GM18907 (cell line): ENCODE results near the gene SRRM4.
"Not testable (repeated sequence)": the region's sequence is repeated elsewhere in the genome, so short reads cannot be mapped to it uniquely, and the experiment has no call there.

Experiments
- ATAC-seq: cut with Tn5 transposase; IDR thresholded peaks from one replicate; pipeline ENCODE4 v1.9.1; 2021; ENCODE audit warnings: mild to moderate bottlenecking, moderate library complexity; ENCODE audit not compliant: unreplicated experiment

Gene SRRM4

DNA sequence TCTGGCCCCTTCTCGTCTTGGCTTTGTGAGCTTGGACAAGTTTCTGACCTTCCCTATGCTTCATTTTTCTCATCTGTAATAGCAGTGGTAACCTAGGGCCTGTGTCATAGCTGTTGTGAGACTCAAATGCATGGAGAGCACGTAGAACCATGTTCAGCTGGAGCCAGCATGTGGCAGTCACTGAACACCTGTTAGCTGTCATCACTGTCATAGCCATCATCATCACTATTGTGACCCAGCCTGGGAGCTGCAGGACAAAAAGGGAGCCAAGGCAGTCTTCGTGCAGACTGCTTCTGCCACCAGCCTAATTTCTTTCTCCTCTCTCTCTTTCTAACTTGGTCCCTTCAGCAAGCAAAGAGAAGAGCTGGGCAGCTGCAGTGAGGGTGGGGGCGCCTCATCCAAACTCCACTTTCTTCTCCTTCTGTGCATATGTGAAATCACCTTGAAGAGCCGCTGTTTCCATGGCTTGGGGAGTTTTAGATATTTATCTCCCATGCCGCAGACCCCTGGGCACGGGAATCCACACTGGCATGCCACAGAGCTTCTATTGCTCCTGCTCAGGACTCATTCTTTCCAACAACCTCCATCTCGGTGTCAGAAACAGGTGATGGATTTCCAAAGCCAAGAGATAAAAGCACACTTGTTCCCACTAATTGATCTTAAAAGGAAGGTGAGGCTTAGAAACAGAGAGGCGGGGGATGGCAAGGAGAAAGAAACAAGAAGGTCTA lies 87.0 kb downstream of the SRRM4 start:
- ATAC-seq = no peak

DNA sequence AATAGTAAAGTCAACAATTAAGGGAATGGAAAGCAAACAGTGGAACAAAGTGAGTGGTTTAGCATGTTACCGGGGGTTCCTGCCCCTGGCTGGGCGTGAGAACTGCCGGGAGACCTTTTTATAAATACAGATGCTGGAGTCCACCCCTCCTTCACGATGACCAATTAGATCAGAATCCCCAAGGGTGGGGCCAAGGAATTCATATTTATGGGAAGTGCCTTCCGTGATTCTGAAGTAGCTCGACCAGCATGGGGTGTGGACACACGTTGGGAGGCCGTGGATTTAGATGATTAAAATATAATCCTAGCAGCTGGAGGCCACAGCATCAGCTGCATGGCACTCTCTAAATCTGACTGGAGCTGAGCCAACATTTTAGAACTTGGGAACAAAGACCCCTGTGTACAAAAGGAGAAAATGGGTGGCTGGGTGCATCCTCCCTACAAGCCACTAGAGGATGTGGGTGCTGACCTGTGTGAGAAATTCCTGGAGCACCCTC lies 87.9 kb downstream of the SRRM4 start:
- no peak for ATAC-seq

DNA sequence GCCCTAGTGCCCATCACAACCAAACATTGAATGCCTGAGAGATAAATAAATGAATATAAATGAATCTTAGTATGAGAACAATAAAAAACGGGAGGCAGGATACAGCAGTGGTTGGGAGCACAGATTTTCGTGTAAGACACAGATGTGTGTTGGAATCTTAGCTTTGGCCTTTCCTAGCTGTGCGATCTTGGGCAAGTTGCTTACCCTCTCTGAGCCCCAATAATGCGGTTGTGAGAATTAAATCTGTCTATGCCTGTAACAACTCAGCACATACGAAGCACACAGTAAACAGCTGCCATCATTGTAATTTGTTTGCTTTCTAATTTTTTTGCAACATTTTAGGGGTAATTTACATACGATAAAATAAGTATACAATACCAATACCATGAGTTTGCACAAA lies 89.8 kb downstream of the SRRM4 start:
- no peak for ATAC-seq

DNA sequence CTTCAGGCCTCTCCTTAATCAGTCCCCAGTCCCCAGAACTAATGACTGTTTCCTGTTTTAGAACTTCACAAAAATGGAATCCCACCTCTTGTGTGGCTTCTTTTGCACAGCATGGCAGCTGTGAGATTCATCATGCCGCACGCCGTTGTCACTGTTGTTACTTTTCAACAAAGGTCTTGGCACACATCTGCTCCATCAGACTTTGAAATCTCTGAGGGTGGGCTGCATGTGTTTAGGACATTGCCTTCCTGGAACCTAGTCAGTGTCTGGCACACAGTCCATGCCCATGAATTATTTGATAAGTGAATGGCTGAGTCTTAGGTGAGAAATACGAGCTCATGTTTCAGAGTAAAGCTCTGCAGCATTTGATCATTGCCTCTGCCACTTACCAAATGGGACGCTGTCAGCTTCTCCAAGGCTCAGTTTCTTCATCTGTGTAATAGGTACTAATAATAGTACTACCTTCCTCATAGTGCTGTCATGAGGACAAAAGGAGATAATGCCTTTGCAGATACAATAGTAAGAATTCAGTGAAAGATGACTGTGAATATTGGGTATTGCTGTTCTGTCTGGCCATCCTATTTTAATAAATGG lies 90.4 kb downstream of the SRRM4 start:
- ATAC-seq = no peak

DNA sequence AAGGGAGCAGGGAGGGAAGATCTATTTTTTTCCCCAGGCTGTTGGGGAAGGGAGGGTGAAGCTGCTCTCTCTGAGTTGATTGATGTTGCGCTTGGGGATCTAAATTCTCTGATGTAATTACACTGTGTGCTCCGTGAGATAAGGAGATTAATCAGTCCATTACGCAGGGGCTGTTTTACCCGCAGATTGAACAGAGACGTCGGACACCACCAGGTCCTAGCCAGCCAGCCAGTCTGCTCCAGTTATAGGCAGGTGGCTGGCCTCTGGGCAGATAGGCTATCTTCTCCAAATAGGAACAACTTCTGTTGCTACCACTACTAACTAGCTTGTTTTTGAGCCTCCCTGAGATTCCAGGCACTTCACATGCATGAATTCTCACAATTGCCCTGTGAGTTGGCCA lies 91.1 kb downstream of the SRRM4 start:
- ATAC-seq = no peak

DNA sequence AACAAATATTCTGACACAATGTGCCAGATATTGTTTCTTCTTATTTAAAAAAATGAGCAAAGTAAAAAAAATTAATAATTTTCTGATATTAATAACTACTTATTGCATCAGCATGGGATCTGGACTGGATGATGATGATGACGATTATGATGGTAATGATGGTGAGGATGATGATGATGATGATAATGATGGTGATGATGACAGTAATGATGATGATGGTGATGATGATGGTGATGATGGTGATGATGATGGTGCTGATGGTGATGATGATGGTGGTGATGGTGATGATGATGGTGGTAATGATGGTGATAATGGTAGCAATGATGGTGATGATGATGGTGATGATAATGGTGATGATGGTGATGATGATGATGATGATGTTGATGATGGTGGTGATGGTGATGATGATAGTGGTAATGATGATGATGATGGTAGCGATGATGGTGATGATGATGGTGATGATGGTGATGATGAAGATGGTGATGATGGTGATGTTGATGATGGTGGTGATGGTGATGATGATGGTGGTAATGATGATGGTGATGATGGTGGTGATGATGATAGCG lies 94.0 kb downstream of the SRRM4 start:
- ATAC-seq = no peak

DNA sequence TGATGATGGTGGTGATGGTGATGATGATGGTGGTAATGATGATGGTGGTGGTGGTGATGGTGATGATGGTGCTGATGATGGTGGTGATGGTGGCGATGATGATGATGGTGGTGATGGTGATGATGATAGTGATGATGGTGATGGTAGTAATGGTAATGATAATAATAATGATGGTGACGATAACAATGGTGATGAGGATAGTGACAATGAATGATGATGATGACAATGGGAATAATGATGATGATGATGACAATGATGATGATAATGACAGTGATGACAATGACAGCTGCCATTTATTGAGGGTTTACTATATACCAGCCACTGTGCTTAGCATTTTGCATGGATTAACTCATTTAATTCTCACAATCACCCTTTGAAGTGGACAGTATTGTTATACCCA lies 94.6 kb downstream of the SRRM4 start:
- no peak for ATAC-seq

DNA sequence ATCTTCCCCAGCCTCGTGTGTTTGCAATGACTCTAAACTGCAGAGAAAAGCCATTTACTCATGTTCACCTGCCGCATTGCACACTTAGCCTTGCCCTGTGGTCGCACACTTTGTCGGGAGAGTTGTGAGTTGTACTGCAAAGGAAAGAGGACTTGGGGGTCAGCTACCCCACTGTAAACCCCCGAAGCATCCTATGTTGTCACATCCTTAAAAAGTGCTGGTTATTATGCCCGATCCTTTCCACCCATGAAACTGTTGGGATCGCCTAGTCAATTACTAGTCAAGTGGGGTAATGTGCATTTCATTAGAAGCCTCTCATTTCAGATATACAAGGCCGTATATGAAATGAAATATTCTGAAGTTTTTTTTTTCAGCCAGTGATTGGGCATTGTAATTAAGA lies 98.2 kb downstream of the SRRM4 start:
- ATAC-seq = no peak

DNA sequence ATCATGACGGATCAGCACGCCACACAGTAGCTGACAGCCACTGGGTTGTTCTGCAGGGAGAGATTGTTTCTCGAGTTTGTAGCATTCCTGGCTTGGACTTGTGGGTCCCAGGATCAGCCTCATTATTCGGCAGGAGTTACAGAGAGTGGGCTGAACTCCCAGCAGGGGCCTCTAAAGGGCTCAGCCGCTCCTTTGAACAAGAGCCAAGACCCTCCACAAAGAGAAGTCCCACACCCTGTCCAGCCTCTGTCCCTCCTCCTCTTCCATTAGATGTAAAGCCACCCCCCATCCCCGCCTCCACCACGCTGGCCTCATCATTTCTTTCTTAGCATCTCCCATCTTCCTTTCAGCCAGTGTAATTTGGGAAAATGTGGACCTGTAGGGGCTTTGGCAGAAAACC lies 100.7 kb downstream of the SRRM4 start:
- no peak for ATAC-seq

DNA sequence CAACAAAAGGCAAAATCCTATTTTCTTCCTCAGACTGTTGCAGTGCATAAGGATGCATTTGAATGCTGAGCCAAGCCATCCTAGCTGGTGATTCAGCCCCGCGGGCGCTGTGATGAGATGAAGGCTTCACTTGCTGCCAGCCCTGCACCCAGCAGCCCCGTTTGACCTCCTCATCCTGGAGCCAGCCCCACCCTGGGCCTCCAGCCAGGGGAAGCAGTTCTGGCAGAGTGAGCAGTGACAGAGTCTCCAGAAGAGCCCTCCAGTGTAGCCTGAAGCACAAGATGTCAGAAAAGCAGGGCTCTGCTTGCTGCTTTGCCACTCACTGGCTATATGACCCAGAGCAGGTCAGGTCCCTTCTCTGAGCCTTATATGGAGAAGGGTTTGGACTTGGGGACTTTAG lies 101.2 kb downstream of the SRRM4 start:
- ATAC-seq = no peak

DNA sequence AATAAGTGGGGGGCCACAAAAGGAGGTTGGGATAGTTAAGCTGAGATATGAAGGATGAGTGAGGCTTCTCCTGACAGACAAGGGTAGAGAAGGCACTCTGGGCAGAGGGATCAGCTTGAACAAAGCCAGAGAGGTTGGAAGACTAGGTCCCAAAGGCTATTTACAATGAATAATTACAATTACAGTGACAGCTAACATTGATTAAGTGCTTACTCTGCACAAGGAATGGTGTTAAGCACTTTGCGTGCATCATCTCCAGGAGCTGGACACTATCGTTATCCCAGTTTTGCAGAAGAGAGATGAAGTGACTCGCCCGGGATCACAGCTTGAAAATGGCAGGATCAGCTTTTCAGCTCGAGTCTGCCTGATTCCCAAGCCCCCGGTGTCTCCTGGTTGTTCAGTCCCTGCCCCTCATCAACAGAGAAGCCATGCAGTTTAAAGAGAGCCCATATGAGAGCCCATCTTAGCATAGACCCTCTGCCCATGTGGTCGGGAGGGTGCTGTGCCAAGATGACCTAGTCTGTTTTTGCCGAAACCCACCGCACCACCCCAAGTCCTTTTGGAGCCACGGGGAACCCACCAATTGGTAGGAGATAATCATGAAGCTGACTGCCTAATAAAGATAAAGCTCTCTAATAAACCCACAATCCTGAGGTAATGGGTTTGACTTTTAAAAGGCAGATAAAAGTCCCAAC lies 107.5 kb downstream of the SRRM4 start:
- no peak for ATAC-seq

DNA sequence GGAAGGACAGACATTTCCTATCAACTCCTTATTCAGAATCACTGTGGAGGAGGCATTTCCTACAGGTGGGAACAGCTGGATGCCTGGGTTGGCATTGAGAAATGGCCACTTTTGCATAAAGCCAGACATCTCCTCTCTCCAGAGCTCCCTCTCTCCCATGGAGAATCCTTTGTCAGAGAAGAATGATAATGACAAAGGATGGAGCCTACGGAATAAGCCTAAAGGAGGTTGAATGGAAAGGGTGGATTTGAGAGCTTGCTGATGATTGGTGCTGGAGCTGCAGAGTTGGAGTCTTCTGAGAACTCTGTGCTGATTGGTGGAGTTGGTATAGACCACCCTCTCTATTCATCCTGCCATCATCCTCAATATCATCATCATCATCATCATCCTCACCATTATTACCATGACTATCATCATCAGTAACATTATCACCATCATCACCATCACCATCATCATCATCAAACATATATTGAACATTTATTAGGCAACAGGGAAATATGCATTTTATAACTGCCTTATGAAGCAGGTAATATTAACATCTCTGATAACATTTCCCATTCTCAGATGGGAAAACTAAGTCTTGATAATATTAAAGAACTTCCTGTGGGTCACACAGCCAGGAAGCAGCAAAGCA lies 108.2 kb downstream of the SRRM4 start:
- no peak for ATAC-seq

DNA sequence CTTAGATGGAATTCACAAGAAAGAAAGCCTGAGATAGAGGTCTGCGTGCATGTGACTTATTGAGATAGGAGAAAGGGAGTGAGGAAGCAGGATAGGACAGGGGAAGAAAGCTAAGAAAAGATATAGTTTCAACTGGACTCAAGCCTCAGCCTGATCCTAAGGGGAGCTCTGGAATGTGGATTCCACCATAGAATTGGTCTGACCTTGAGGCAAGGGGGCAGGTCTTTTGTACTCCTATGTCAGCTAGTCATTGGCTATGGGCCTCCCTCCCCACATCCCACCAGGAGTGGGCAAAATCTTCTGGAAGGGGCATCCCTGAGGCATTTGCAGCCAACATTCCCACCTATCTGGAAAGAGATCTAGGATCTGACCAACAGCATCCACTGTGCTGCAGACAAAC lies 108.9 kb downstream of the SRRM4 start:
- no peak for ATAC-seq

DNA sequence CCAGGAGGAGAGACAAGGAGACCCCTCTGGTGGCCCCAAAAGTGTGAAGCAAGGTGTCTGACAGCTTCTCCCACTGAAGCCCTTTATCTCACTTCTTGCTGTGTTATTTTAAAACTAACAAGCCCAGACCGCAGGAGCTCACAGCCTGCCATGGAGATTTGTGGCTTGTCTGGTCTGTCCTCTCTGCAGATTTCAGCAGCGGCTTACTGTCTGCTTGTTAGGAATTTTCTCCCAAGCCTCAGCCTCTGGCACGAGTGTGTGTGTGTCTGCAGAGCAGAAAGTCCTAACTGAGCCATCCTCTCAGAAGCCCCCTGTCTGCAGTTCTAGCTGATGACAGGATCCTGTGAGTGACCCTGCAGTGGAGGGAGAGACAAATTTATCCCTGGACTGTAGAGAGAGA lies 109.5 kb downstream of the SRRM4 start:
- ATAC-seq = no peak

DNA sequence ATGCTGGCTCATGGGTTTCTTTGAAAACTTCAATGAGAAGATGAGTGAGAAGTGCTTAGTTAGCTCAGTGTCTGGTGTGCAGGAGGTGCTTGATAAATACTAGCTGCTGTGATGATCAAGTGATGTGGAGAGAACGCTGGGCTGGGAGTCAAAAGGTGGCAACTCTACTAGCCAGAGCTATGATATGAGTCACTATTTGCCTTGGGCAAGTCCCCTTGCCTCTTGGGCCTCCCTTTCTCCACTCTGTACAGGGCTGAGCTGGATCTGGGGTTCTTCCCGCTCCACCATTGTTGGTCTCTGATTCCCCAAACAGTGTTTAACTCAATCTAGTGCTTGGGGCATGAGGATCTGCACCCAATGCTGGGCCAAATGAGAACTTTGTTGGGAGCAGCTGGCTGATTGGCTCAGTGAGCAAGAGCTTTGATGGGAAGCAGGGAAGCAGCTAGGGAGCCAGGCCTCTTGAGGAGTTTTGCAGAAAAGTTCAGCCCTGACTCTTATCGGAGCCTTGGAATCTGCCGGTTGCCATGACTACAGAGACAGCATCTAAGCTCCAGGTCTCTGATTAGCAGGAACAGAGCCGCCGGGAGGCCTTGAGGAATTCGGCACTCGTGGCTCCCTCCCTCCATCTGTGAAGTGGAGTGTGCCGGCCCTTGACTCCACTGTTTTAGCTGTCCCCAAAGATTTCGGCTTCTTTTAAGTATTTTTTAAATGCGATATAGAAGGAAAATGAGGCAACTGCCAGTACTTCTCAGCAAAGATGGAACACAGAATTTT lies 115.3 kb downstream of the SRRM4 start:
- no peak for ATAC-seq

DNA sequence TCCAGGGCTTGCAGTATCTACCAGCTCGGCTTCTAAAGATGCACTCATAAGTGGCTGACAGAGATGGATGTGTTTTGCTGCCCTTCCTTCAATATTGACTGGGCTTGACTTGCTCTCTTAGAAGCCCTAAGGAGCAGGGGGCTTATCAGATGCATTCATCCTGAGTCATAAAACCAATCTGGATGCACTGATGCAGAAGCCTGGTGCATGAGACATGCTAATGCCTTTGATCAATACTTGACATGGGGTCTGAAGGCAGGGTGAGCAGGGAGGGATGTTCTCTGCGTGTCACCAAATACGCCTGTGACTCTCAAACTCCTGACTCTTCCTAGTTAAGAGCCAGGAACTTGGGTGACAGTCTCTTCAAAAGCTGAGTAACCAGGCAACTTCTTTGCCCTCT lies 119.6 kb downstream of the SRRM4 start:
- ATAC-seq = no peak

DNA sequence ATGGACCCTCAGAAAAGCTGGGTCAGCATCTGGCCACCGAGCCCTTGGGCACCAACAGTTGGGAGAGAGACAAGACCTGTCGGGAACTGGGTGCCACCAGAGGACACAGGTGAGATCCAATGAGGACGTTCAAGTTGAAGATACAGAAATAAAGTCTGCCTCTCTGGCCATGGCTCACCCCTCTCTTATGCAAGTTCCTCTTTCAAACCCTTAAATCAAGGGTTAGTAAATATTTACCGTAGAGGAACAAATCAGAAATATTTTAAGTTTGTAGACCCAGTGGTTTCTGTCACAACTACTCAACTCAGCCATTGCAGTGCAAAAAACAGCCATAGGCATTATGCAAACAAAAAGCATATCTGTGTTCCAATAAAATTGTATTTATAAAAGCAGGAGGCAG lies 120.9 kb downstream of the SRRM4 start:
- ATAC-seq = no peak

DNA sequence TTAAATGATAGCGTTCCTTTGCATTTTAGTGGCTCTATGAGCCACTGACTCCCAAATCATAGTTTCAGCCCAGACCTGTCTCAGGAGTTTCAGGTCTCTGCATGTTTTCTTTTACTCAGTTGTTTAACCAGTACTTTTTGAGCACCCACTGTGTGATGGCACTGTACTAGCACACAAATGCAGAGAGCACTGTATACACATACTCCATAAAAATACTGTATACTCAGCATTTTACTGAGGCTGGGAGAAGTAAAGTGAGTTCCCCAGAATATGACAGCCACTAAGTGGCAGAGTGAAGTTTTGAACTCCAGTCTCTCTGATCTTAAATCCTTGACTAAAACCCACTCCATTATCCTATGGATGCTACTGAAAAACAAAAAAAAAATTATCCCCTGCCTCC lies 121.4 kb downstream of the SRRM4 start:
- no peak for ATAC-seq

DNA sequence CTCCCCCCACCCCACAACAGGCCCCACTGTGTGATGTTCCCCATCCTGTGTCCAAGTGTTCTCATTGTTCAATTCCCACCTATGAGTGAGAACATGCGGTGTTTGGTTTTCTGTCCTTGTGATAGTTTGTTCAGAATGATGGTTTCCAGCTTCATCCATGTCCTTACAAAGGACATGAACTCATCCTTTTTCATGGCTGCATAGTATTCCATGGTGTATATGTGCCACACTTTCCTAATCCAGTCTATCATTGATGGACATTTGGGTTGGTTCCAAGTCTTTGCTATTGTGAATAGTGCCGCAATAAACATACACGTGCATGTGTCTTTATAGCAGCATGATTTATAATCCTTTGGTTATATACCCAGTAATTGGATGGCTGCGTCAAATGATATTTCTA lies 123.6 kb downstream of the SRRM4 start:
- ATAC-seq = not testable (repeated sequence)

DNA sequence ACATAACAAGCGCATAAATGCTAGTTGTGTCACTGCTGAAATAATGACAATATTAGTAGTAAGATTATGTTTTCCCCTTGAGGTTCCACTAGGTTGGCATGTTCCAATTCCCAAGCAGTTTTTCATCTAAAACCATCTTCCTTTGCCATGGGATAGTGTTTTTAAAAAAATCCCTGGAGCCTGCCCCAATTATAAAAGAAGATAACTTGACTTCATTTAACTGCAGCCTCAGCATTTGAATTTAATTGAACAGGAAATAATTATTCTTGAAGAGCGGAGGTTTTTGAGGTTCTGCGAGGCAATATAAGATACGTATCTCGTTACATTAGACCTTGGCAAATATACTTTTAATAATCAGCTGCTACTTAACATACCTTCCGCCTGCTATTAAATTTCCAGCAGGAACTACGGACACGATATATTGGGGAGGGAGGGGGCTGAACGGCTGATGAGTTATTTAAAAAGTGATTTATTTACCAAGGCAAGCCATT lies 132.2 kb downstream of the SRRM4 start:
- no peak for ATAC-seq
